ACC112 (cell line): ENCODE data around the gene WNT9B.

Source experiments
- H2AFZ ChIP-seq: fragments of 200-600 bp; sonication (generic); one replicate; pipeline ENCODE4 v1.6.0; 2017; ENCODE audit warnings: antibody characterized with exemption, low read length; ENCODE audit not compliant: unreplicated experiment
- H3K27ac ChIP-seq: fragments of 200-600 bp; sonication (generic); 2 replicates; pipeline ENCODE4 v1.5.1; 2014; ENCODE audit warnings: low read depth, mild to moderate bottlenecking, antibody characterized with exemption, low read length, moderate library complexity
- H3K27me3 ChIP-seq: fragments of 200-600 bp; sonication (generic); 2 replicates; pipeline ENCODE4 v1.6.1; 2014; ENCODE audit warnings: mild to moderate bottlenecking, antibody characterized with exemption, low read length, moderate library complexity, mixed read lengths; ENCODE audit not compliant: insufficient read depth
- H3K36me3 ChIP-seq: fragments of 200-600 bp; sonication (generic); 2 replicates; pipeline ENCODE4 v1.6.1; 2016; ENCODE audit warnings: mild to moderate bottlenecking, antibody characterized with exemption, low read length, moderate library complexity, mixed read lengths; ENCODE audit not compliant: insufficient read depth
- H3K4me1 ChIP-seq: fragments of 200-600 bp; sonication (generic); one replicate; pipeline ENCODE4 v1.6.1; 2016; ENCODE audit warnings: low read length, mixed read lengths; ENCODE audit not compliant: insufficient read depth, unreplicated experiment, control insufficient read depth
- H3K4me3 ChIP-seq: fragments of 200-600 bp; sonication (generic); 2 replicates; pipeline ENCODE4 v1.5.1; 2014; ENCODE audit warnings: mild to moderate bottlenecking, low read depth, low read length
- H3K79me2 ChIP-seq: fragments of 200-600 bp; sonication (generic); one replicate; pipeline ENCODE4 v1.6.0; 2016; ENCODE audit warnings: low read length; ENCODE audit not compliant: control insufficient read depth, unreplicated experiment, insufficient read depth

WNT9B gene

GRCh38 chr17:46881015-46881414, 29.6 kb downstream of the WNT9B start:
- no peaks in the 10 kb centered on the region for H3K4me1 ChIP-seq

DNA sequence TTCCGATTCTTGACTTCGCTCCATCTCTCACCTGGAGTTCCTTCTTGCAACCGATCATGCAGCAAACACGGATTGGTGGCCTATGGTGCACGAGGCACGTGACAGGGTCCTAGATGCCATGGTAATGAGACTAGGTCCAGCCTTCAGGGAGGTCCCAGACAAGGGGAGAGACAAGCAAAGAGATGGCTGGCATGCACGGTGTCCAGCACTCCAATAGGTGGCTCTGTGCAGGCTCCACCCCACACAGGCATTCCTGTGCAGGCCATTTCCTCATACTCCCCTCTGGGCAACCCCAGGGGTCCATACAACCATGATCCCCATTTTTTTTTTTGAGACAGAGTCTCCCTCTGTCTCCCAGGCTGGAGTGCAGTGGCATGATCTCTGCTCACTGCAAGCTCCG, 31.3 kb downstream of the WNT9B start:
- H3K27me3 ChIP-seq = peaks cover 33% of the 10 kb centered on the region
- no peak overlapping the region for H2AFZ ChIP-seq
- no peaks in the 10 kb centered on the region for H3K36me3 ChIP-seq
- no peak overlapping the region for H3K4me3 ChIP-seq
- no peaks in the 10 kb centered on the region for H3K79me2 ChIP-seq
- H3K27ac ChIP-seq = no peak overlapping the region
- H3K4me1 ChIP-seq = no peaks in the 10 kb centered on the region

More at GRCh38 chr17:46881015-46881414, 29.6 kb downstream of the WNT9B start:
- H3K36me3 ChIP-seq = no peaks in the 10 kb centered on the region
- no peak overlapping the region for H3K27ac ChIP-seq
- no peak overlapping the region for H2AFZ ChIP-seq
- no peak overlapping the region for H3K4me3 ChIP-seq
- no peaks in the 10 kb centered on the region for H3K79me2 ChIP-seq
- H3K27me3 ChIP-seq = peaks cover 22% of the 10 kb centered on the region

- no peak overlapping the region for H3K27ac ChIP-seq
Measured at GRCh38 chr17:46883871-46884520, 32.6 kb downstream of the WNT9B start.

GRCh38 chr17:46884552-46884951, 33.2 kb downstream of the WNT9B start:
- Histone ChIP-seq H3K4me3 (no peak overlapping the region), H3K27me3 (peaks cover 51% of the 10 kb centered on the region), H3K27ac (no peak overlapping the region), H3K79me2 (no peaks in the 10 kb centered on the region), H3K36me3 (no peaks in the 10 kb centered on the region), H3K4me1 (no peaks in the 10 kb centered on the region), H2AFZ (no peak overlapping the region)

More at GRCh38 chr17:46883871-46884520, 32.6 kb downstream of the WNT9B start:
- peaks cover 45% of the 10 kb centered on the region for H3K27me3 ChIP-seq
- H2AFZ ChIP-seq = no peak overlapping the region
- H3K79me2 ChIP-seq = no peaks in the 10 kb centered on the region
- no peaks in the 10 kb centered on the region for H3K36me3 ChIP-seq
- no peaks in the 10 kb centered on the region for H3K4me1 ChIP-seq
- H3K4me3 ChIP-seq = no peak overlapping the region

GRCh38 chr17:46885415-46886309, 34.3 kb downstream of the WNT9B start:
- Histone ChIP-seq H3K36me3 (no peaks in the 10 kb centered on the region), H3K27ac (no peak overlapping the region), H3K79me2 (no peaks in the 10 kb centered on the region), H3K27me3 (peaks cover 62% of the 10 kb centered on the region), H3K4me3 (no peak overlapping the region), H3K4me1 (no peaks in the 10 kb centered on the region), H2AFZ (no peak overlapping the region)

- Histone ChIP-seq H3K79me2 (no peaks in the 10 kb centered on the region), H3K36me3 (no peaks in the 10 kb centered on the region), H3K4me3 (no peak overlapping the region), H3K27ac (no peak overlapping the region), H3K27me3 (peaks cover 67% of the 10 kb centered on the region), H3K4me1 (no peaks in the 10 kb centered on the region), H2AFZ (no peak overlapping the region)
Measured at GRCh38 chr17:46886310-46886663, 34.9 kb downstream of the WNT9B start.

DNA sequence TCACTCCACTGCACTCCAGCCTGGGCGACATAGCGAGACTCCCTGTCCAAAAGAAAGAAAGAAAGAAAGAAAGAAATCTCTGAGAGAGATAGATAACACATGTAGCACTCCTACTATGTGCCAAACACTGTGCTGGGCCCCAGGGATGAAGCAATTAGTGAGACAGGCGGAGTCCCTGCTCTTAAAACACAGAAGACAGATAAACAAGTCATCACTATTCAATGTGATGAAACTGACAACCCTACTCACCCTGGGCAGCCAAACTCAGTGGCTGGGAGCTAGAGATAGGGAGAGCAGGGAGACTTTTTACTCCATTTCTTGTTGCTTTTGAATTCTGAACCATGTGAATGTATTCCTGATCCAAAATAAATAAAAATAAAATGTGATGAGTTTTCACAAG, 36.3 kb downstream of the WNT9B start:
- H3K36me3 ChIP-seq = no peaks in the 10 kb centered on the region
- no peak overlapping the region for H2AFZ ChIP-seq
- peaks cover 79% of the 10 kb centered on the region for H3K27me3 ChIP-seq

DNA sequence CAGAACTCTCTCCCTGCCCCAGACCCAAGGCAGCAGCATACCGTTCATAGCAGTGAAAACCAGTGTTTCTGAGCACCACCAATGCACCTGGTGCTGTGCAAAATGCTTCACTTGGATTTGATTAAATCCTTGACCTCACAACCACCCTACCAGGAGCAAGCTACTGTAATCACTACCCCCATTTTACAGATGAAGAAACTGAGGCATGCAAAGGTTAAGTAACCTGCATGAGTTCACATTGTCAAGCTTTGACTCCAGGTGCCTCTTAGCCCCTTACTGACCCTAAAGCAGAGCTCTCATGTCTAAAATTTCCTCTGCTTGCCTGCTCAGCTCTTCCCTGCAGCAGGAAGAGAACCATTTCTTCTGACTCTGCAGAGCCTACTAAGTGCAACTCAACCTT, 37.3 kb downstream of the WNT9B start:
- Histone ChIP-seq H3K79me2 (no peaks in the 10 kb centered on the region), H2AFZ (no peak overlapping the region), H3K27me3 (peaks cover 89% of the 10 kb centered on the region), H3K36me3 (no peaks in the 10 kb centered on the region), H3K4me1 (no peaks in the 10 kb centered on the region), H3K27ac (no peak overlapping the region), H3K4me3 (no peak overlapping the region)

More for the DNA sequence above, 36.3 kb downstream of the WNT9B start:
- Histone ChIP-seq H3K4me1 (no peaks in the 10 kb centered on the region), H3K4me3 (no peak overlapping the region), H3K27ac (no peak overlapping the region), H3K79me2 (no peaks in the 10 kb centered on the region)

DNA sequence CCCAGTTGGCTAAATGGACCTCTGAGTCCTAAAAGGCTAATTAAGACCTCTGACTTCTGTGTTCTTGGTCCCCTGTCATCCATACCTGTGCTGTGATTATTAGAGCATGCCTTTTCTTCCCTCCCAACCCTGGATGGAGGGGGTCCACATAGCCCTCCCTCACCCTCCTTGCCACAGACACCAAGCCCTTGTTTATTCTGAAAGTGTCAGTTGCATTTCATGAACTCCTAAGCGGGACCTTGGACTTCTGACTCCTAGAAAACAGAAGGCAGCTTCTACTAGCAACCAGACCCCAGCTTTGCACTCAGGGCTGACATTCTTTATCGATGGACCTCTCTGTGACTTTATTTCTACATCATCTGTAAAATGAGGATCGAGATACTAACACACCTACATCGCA, 38.1 kb downstream of the WNT9B start:
- Histone ChIP-seq H3K4me1 (no peaks in the 10 kb centered on the region), H3K27me3 (peaks cover 89% of the 10 kb centered on the region), H2AFZ (no peak overlapping the region), H3K79me2 (no peaks in the 10 kb centered on the region), H3K36me3 (no peaks in the 10 kb centered on the region), H3K27ac (no peak overlapping the region), H3K4me3 (no peak overlapping the region)

GRCh38 chr17:46889992-46890564, 38.7 kb downstream of the WNT9B start:
- H3K79me2 ChIP-seq = no peaks in the 10 kb centered on the region
- peaks cover 90% of the 10 kb centered on the region for H3K27me3 ChIP-seq
- no peak overlapping the region for H3K4me3 ChIP-seq

More at GRCh38 chr17:46889992-46890564, 38.7 kb downstream of the WNT9B start:
- Histone ChIP-seq H3K27ac (no peak overlapping the region), H3K4me1 (no peaks in the 10 kb centered on the region), H3K36me3 (no peaks in the 10 kb centered on the region), H2AFZ (no peak overlapping the region)
